ENCODE data around the gene SUN3. TPM values are rescaled to one million over a fixed set of nuclear protein-coding genes. Genes with fewer than 3 reads are reported as not detected.
"Not testable (repeated sequence)": the region's sequence is repeated elsewhere in the genome, so short reads cannot be mapped to it uniquely, and the experiment has no call there.

Gene SUN3
- total RNA-seq, 1 experiment from 2014 or later, result not detected

- H3K27me3 Mint-ChIP-seq (ENCODE audit: low read depth), result no peaks in the 10 kb centered on the region
- TF ChIP-seq, protein P1, sequence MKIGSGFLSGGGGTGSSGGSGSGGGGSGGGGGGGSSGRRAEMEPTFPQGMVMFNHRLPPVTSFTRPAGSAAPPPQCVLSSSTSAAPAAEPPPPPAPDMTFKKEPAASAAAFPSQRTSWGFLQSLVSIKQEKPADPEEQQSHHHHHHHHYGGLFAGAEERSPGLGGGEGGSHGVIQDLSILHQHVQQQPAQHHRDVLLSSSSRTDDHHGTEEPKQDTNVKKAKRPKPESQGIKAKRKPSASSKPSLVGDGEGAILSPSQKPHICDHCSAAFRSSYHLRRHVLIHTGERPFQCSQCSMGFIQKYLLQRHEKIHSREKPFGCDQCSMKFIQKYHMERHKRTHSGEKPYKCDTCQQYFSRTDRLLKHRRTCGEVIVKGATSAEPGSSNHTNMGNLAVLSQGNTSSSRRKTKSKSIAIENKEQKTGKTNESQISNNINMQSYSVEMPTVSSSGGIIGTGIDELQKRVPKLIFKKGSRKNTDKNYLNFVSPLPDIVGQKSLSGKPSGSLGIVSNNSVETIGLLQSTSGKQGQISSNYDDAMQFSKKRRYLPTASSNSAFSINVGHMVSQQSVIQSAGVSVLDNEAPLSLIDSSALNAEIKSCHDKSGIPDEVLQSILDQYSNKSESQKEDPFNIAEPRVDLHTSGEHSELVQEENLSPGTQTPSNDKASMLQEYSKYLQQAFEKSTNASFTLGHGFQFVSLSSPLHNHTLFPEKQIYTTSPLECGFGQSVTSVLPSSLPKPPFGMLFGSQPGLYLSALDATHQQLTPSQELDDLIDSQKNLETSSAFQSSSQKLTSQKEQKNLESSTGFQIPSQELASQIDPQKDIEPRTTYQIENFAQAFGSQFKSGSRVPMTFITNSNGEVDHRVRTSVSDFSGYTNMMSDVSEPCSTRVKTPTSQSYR (CRISPR knock-in tag; IDR thresholded peaks at IDR 0.05), result no peak
- TF ChIP-seq, protein P2, sequence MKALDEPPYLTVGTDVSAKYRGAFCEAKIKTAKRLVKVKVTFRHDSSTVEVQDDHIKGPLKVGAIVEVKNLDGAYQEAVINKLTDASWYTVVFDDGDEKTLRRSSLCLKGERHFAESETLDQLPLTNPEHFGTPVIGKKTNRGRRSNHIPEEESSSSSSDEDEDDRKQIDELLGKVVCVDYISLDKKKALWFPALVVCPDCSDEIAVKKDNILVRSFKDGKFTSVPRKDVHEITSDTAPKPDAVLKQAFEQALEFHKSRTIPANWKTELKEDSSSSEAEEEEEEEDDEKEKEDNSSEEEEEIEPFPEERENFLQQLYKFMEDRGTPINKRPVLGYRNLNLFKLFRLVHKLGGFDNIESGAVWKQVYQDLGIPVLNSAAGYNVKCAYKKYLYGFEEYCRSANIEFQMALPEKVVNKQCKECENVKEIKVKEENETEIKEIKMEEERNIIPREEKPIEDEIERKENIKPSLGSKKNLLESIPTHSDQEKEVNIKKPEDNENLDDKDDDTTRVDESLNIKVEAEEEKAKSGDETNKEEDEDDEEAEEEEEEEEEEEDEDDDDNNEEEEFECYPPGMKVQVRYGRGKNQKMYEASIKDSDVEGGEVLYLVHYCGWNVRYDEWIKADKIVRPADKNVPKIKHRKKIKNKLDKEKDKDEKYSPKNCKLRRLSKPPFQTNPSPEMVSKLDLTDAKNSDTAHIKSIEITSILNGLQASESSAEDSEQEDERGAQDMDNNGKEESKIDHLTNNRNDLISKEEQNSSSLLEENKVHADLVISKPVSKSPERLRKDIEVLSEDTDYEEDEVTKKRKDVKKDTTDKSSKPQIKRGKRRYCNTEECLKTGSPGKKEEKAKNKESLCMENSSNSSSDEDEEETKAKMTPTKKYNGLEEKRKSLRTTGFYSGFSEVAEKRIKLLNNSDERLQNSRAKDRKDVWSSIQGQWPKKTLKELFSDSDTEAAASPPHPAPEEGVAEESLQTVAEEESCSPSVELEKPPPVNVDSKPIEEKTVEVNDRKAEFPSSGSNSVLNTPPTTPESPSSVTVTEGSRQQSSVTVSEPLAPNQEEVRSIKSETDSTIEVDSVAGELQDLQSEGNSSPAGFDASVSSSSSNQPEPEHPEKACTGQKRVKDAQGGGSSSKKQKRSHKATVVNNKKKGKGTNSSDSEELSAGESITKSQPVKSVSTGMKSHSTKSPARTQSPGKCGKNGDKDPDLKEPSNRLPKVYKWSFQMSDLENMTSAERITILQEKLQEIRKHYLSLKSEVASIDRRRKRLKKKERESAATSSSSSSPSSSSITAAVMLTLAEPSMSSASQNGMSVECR (CRISPR knock-in tag; IDR thresholded peaks at IDR 0.05; ENCODE audit: borderline replicate concordance), result no peak
- no peak for TF ChIP-seq ZNF219 (CRISPR knock-in tag; IDR thresholded peaks at IDR 0.05; ENCODE audit: borderline replicate concordance)
- no peak for TF ChIP-seq ESRRA (CRISPR knock-in tag; IDR thresholded peaks at IDR 0.05; ENCODE audit: borderline replicate concordance)
- no peak for TF ChIP-seq E2F4 (CRISPR knock-in tag; IDR thresholded peaks at IDR 0.05; ENCODE audit: borderline replicate concordance, low read depth)
- TF ChIP-seq GABPB1 (CRISPR knock-in tag; IDR thresholded peaks at IDR 0.05), result no peak
- no peak for TF ChIP-seq FOXP1 (CRISPR knock-in tag; IDR thresholded peaks at IDR 0.05; ENCODE audit: borderline replicate concordance)
- no peak for TF ChIP-seq SP1 (CRISPR knock-in tag; conservative IDR thresholded peaks at IDR 0.05)
- TF ChIP-seq ZNF232 (CRISPR knock-in tag; IDR thresholded peaks at IDR 0.05), result no peak
- no peak for TF ChIP-seq ZNF512 (CRISPR knock-in tag; IDR thresholded peaks at IDR 0.05; ENCODE audit: borderline replicate concordance)
- TF ChIP-seq ATF1 (CRISPR knock-in tag; IDR thresholded peaks at IDR 0.05), result no peak
- TF ChIP-seq OVOL2 (CRISPR knock-in tag; IDR thresholded peaks at IDR 0.05; ENCODE audit: borderline replicate concordance), result no peak
- no peak for TF ChIP-seq CBFB (CRISPR knock-in tag; IDR thresholded peaks at IDR 0.05; ENCODE audit: low read depth)
- ATAC-seq, result no peak
- POLR2A ChIA-PET, result no interaction called here
- H3K4me1 Mint-ChIP-seq, result peaks cover 31% of the 10 kb centered on the region
- H3K9me3 Mint-ChIP-seq, result no peaks in the 10 kb centered on the region
- CTCF ChIA-PET, result interaction anchor here (0.7 to 2.3 kb wide), 11 partner anchors 13 to 563 kb away, joined by 3 to 25 read pairs (median 5); no protein-coding TSS in a partner anchor
- no peaks in the 10 kb centered on the region for H3K36me3 Mint-ChIP-seq
- DNase-seq (ENCODE audit: low spot score), result no peak
- H3K27ac Mint-ChIP-seq, result peak overlapping the region; percentile 45; the same call in 1 of the 2 replicates
- H3K4me3 Mint-ChIP-seq, result no peak overlapping the region
Observed at GRCh38 chr7:47943676-47944474, 85.0 kb downstream of the SUN3 start.

GRCh38 chr7:47942651-47943050, 86.3 kb downstream of the SUN3 start:
- H3K27ac Mint-ChIP-seq; ATAC-seq; DNase-seq (ENCODE audit: low spot score); H3K9me3 Mint-ChIP-seq; H3K4me3 Mint-ChIP-seq; H3K36me3 Mint-ChIP-seq; H3K27me3 Mint-ChIP-seq (ENCODE audit: low read depth): not testable (repeated sequence)
- H3K4me1 Mint-ChIP-seq, result peaks cover 31% of the 10 kb centered on the region
- POLR2A ChIA-PET, result interaction anchor here (0.7 kb wide), 1 partner anchor 8 kb away, joined by 3 read pairs; no protein-coding TSS in a partner anchor
- CTCF ChIA-PET, result interaction anchor here (1.0 to 1.8 kb wide), 3 partner anchors 26 to 90 kb away, joined by 3 to 4 read pairs (median 4); no protein-coding TSS in a partner anchor
